ENCODE results near the gene CARD9.

The CARD9 gene

DNA sequence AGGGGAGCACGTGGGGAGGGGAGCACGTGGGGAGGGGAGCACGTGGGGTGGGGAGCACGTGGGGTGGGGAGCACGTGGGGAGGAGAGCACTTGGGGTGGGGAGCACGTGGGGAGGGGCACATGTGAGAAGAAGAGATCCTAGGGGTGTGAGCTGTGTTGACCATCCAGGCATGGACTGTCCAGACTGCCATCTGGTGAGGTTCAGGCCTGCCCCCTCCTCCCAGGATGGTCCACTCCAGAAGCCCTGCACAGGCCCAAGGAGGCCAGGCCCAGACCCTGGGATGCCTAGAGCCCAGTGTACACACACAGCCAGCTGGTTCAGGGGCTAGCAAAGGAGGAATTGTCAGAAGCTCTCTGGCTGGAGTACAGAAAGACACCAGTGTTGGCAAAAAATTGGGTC lies 24.2 kb upstream of the CARD9 start:
- H3K27me3 ChIP-seq: no peaks in the 10 kb centered on the region
- peaks cover 64 to 79% (median 73%) of the 10 kb centered on the region in 11 experiments for H3K36me3 ChIP-seq
- peak overlapping the region in 10 of 11 experiments; percentile 25 to 95 (median 84); a peak in 18 of 22 replicates for H3K9ac ChIP-seq

DNA sequence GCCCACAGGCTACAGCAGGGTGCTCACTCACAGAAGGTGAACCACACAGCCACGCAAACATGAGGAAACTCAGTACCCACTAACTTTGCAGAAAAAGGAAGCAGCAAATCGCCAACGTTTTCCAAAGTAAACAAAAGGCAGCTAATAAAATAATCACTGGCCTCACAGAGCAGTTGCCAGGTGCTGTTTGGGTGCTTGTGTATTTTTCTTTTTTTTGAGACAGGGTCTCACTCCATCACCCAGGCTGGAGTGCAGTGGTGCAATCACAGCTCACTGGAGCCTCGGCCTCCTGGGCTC lies 22.7 kb upstream of the CARD9 start:
- 0 out of 22 replicates have a peak overlapping the region, but pooled peaks of 1 of the 11 experiments have one; percentile 35 for H3K9ac ChIP-seq
- H4K20me1 ChIP-seq: peaks cover 0 to 88% (median 67%) of the 10 kb centered on the region in 11 experiments; a peak in 20 of 22 replicates
- no peaks in the 10 kb centered on the region for H3K9me3 ChIP-seq (replicated peaks in 1 of 11)
- H3K27me3 ChIP-seq: no peaks in the 10 kb centered on the region
- TF ChIP-seq Cebpa-rat (IDR thresholded peaks at IDR 0.05): no peak
- peaks cover 11 to 24% (median 19%) of the 10 kb centered on the region in 10 experiments for H3K4me1 ChIP-seq
- no peak overlapping the region for H3K4me3 ChIP-seq
- H3K4me2 ChIP-seq: no peak overlapping the region
- peaks cover 64 to 79% (median 73%) of the 10 kb centered on the region in 11 experiments for H3K36me3 ChIP-seq
- no peak overlapping the region for H3K27ac ChIP-seq

More for the DNA sequence above, 24.2 kb upstream of the CARD9 start:
- Histone ChIP-seq H4K20me1 (peaks cover 0 to 74% (median 54%) of the 10 kb centered on the region in 11 experiments; a peak in 20 of 22 replicates), H3K27ac (no peak overlapping the region; a peak in 1 of 22 replicates), H3K9me3 (replicated peaks in 1 of 11) (no peaks in the 10 kb centered on the region), H3K4me2 (peak overlapping the region in 1 of 11 experiments; percentile 92; a peak in 1 of 22 replicates), H3K4me3 (no peak overlapping the region), H3K4me1 (peaks cover 11 to 24% (median 19%) of the 10 kb centered on the region in 10 experiments)
- TF ChIP-seq Cebpa-rat (IDR thresholded peaks at IDR 0.05): no peak

DNA sequence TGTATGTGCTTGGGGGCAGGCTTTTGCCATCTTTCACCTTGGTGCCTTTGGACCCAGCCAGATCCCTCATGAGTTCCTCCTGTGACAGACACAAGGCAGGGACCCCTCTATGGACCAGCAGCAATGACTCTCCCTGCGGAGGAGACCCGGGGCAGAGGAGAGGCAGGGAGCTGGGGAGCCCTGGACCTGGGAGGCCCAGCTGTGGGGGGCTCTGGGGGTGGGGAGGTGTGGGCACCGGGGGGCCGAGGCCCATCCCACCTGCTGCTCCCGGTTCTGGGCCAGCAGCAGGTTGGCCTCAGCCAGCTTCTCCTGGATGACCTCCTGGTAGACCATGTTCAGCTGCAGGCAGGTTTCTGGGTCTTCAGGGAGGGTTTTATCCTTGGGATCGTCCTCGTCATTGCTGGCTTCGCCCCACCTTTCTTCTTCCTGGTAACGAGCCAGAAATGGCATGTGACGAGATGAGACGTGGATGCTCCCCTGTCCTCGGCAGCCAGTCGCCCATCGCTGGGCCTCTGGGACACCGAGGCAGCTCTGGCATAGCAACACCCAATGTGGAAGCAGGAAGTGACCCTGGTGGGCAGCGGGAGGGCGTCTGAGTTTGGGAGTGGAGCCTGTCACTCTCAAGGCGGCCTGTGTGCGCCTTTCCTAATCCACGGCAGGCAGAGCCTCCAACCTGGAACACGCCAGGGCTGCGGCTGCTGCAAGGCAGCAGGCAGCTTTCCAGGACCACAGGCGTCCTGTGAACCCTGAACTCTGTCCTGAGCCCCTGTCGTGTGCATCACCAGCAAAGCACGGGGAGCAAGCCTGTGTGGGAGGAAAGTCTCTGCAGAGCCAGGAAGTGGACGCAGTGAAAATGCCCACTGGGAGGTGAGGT lies 22.1 kb upstream of the CARD9 start:
- Histone ChIP-seq H3K27ac (no peak overlapping the region), H3K4me1 (peaks cover 11 to 20% (median 17%) of the 10 kb centered on the region in 10 experiments), H3K36me3 (peaks cover 65 to 81% (median 79%) of the 10 kb centered on the region in 11 experiments), H3K9ac (no peak overlapping the region), H4K20me1 (peaks cover 0 to 84% (median 71%) of the 10 kb centered on the region in 11 experiments; a peak in 20 of 22 replicates), H3K27me3 (no peaks in the 10 kb centered on the region), H3K9me3 (replicated peaks in 1 of 11) (no peaks in the 10 kb centered on the region), H3K4me3 (no peak overlapping the region), H3K4me2 (no peak overlapping the region)
- TF ChIP-seq Cebpa-rat (IDR thresholded peaks at IDR 0.05): no peak

DNA sequence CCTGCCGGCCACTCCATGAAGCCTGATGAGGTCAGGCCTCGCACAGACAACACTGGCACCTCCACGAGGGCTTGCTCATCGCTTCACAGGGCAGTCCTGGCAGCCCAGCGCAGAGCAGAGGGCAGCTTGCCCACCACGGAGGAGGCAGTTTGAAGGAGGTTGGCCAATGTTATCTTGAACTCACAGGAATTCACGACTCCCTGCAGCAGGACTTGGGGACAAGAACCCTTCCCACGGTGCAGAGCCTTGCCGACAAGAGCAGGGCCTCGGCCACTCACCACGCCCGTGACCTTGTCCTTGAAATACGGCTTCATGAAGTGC lies 21.5 kb upstream of the CARD9 start:
- peak overlapping the region in 1 of 11 experiments; percentile 8; a peak in 2 of 22 replicates for H3K9ac ChIP-seq

DNA sequence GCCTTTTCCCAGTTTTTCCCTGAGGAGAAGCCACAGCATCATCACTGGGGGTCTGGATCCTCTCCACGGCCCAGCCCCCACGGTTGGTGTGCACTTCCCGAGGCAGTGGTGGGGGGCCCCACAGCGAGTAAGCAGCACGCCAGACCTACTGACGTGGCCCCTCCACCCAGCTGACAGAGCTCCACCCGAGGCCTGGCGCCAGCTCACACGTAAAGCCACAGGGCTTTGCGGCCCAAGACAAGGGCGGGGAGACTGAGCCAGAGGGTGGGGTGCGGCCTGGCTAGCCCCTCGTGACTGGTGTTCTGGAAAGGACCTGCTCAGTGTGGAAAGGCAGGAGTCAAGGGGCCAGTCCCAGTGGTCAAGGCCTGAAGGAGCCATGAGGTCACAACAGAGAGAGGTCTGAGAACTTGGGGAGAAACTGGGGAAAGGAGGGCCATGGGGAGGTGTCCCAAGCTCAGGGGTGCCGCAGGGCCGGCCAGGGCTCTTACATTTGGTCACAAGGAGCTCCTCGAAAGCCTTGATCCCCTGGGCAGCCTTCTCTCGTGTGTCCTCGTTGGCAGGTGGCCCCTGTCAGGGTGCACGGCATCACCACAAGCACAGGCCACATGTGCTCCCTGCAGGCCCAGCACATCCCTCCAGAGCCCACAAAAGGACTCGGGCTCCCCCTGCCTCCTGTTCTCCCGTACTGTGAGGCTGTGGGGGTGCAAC lies 21.0 kb upstream of the CARD9 start:
- no peaks in the 10 kb centered on the region for H3K27me3 ChIP-seq
- H3K9me3 ChIP-seq (replicated peaks in 1 of 11): no peaks in the 10 kb centered on the region
- peak overlapping the region in 1 of 11 experiments; percentile 8; a peak in 2 of 22 replicates for H3K9ac ChIP-seq
- no peak overlapping the region for H3K4me3 ChIP-seq
- peaks cover 0 to 85% (median 72%) of the 10 kb centered on the region in 11 experiments; a peak in 20 of 22 replicates for H4K20me1 ChIP-seq
- no peak overlapping the region for H3K27ac ChIP-seq
- no peak overlapping the region for H3K4me2 ChIP-seq
- TF ChIP-seq Cebpa-rat (IDR thresholded peaks at IDR 0.05): no peak
- peaks cover 72 to 92% (median 87%) of the 10 kb centered on the region in 11 experiments for H3K36me3 ChIP-seq
- H3K4me1 ChIP-seq: peaks cover 11 to 21% (median 13%) of the 10 kb centered on the region in 10 experiments

More for the DNA sequence above, 21.5 kb upstream of the CARD9 start:
- no peak overlapping the region for H3K27ac ChIP-seq
- no peaks in the 10 kb centered on the region for H3K27me3 ChIP-seq
- peaks cover 66 to 87% (median 82%) of the 10 kb centered on the region in 11 experiments for H3K36me3 ChIP-seq
- TF ChIP-seq Cebpa-rat (IDR thresholded peaks at IDR 0.05): no peak
- no peaks in the 10 kb centered on the region for H3K9me3 ChIP-seq (replicated peaks in 1 of 11)
- H3K4me3 ChIP-seq: no peak overlapping the region
- peaks cover 11 to 16% (median 13%) of the 10 kb centered on the region in 10 experiments for H3K4me1 ChIP-seq
- no peak overlapping the region for H3K4me2 ChIP-seq
- H4K20me1 ChIP-seq: peaks cover 0 to 85% (median 72%) of the 10 kb centered on the region in 11 experiments; a peak in 20 of 22 replicates

DNA sequence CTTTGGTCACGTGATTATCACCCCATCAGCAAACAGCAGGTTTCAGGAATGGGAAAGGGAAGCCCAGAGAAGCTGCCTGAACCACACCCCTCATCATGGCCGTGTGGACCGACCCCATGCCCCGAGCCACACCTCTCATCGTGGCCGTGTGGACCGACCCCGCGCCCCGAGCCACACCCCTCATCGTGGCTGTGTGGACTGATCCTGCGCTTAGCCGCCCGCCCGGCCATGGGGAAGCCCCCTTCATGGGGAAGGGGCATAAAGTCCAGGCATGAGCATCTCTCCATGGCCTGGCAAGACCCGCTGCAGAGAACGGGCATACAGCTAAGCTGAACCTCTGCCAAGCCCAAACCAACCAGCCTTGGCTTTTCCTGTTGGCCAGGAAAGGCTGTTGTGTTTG lies 20.1 kb upstream of the CARD9 start:
- H3K27ac ChIP-seq: no peak overlapping the region
- TF ChIP-seq Cebpa-rat (IDR thresholded peaks at IDR 0.05): no peak
- peaks cover 0 to 85% (median 68%) of the 10 kb centered on the region in 11 experiments; a peak in 20 of 22 replicates for H4K20me1 ChIP-seq
- H3K4me3 ChIP-seq: no peak overlapping the region
- H3K36me3 ChIP-seq: peaks cover 81 to 97% (median 94%) of the 10 kb centered on the region in 11 experiments
- no peaks in the 10 kb centered on the region for H3K27me3 ChIP-seq
- no peaks in the 10 kb centered on the region for H3K9me3 ChIP-seq (replicated peaks in 1 of 11)
- H3K4me2 ChIP-seq: no peak overlapping the region
- 0 out of 22 replicates have a peak overlapping the region, but pooled peaks of 1 of the 11 experiments have one; percentile 18 for H3K9ac ChIP-seq
- peaks cover 4 to 16% (median 6%) of the 10 kb centered on the region in 10 experiments for H3K4me1 ChIP-seq

DNA sequence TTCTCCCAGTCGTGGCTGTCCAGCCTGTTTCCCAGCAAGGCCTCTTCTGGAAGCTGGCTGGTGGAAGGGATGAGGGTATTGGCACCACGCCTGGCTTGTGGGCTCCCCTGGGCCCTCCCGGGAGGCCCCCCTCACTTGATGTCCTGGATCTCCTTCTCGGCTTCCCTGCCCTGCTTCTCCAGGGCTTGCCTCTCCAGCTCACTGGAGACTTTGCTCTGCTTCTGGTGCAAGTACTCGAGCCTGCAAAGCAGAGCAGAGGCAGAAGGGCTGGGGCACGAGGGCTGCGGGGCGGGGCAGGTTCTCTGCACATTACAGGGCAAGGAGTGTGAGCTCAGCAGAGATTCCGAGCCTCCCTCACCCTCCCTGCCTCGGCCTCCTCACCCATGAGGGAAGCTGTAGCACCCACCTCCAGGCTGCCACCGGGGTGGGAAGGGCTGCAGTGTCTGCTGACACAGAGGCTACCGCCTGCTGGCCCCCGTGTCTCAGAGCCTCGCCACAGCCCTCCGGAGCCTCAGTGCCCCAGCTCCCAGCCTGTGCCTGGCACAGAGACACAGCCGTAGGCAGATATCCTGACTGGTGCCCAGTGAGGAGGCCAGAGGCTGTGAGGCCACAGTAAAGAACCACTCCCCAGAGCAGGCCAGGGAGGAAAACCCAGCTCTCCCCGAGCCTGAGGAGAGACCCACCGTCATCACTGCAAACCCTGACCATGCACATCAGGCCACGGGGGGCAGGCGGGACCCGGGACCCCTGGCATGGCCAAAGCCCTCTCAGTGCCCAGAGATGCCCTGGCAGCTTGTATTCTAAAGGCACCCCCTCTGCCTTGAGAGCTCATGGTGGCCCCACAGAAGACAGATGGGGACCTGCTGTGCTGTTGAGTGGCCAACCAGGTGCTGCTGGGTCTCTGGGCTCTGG lies 19.3 kb upstream of the CARD9 start:
- Histone ChIP-seq H3K4me2 (no peak overlapping the region), H3K4me1 (peaks cover 0 to 9% (median 0%) of the 10 kb centered on the region in 10 experiments; a peak in 2 of 20 replicates), H3K27ac (no peak overlapping the region), H3K9me3 (replicated peaks in 1 of 11) (no peaks in the 10 kb centered on the region), H3K9ac (peak overlapping the region in 3 of 11 experiments; percentile 15 to 18 (median 17); a peak in 2 of 22 replicates), H3K4me3 (no peak overlapping the region), H4K20me1 (peaks cover 0 to 80% (median 61%) of the 10 kb centered on the region in 11 experiments; a peak in 18 of 22 replicates), H3K36me3 (peaks cover 87 to 97% (median 95%) of the 10 kb centered on the region in 11 experiments), H3K27me3 (no peaks in the 10 kb centered on the region)
- TF ChIP-seq Cebpa-rat (IDR thresholded peaks at IDR 0.05): no peak

Measured in BLaER1 treated with 17β-estradiol and CSF1 and Interleukin-3, amounts not matched to agents 10 nM and 100 nM (cell line).